Activated CD4-positive, alpha-beta T cell treated with anti-CD3 and anti-CD28 coated beads for 24 hours (primary cell): ENCODE results near the gene NR3C1.

Experiments
- DNase-seq, 2 donors: peaks; one replicate each; pipeline ENCODE4 v3.0.0-alpha.2; 2020; ENCODE audit warnings: low read depth in 2 of 2

NR3C1 gene

DNA sequence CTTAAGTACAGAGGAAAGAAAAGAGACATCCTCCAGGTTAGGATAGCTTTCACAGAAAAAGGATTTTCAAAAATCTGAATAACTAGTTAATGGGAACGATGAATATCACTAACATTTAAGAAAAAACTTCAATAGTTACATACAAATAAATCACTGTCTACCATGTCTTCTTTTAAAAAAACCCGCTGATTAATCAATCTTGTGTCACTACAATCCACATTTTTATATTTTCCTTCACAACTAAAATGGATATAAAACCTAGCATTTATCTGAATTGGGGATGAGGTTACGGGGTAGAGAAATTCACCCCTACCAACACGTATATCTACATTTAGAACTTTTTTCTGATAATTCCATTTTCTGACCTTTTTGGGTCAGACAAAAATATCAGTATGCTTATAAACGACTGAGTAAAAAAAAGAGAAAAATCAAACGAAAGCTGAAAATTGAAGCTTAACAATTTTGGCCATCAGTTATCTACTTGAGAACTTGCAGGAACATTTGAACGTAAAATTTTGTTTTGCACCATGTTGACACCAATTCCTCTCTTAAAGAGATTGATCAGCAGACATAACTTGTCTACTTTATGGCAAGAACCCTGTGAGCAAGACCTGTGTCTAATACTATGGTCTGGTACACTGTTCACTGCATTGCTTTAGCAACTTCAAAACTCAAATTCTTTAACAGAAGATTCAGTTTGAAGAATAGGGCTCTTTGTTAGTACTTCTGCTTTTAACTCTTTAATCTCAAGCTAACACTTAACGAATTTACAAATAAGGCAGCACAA lies 4.8 kb downstream of the NR3C1 start:
- DNase-seq: no peak

DNA sequence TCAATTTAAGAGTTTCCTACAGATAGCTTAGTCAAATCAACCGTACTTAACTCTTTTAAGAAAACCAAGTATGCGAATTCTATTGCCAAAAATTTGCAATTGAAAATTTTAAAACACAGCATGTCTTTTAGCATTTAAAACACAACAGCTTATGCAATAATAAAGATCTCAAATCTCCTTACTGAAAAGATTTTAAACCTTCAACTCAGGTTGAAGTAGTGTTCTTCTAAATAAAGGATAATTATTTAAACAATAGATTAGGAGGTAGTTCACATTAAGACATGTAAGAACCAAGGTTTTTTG lies 5.5 kb downstream of the NR3C1 start:
- DNase-seq: no peak

DNA sequence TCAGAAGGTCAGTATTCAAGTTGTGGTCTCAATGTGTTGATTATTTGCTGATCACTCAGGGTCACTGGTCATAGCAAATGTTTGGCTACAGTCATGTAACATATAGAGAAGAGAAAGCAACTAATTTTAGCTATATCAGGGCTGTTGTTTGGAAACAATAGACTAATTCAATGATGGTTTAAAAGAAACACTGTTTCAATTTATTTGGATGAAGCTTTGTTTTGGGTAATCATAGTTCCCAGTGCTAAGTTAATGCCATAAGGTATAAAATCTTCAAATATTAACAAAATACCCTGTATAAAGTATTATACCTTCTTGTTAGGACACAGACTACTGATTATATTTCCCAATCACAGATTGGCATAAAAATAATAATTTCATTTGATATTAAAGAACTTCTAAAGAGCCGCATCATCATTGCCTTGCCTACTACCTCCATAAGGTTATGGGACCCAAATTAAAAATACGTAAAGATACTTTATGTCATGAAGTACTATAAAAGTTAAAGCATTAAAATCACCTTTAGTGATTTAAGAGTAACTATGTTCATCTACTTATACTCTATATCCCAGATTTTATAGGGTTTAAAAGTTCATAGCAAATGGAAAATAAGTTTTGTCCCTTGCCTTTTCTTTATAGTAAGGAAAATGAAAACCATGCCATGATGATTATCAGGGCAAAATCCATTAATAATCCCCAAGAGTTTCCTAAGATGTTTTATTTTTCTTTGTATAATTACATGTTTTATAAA lies 6.0 kb downstream of the NR3C1 start:
- no peak for DNase-seq

DNA sequence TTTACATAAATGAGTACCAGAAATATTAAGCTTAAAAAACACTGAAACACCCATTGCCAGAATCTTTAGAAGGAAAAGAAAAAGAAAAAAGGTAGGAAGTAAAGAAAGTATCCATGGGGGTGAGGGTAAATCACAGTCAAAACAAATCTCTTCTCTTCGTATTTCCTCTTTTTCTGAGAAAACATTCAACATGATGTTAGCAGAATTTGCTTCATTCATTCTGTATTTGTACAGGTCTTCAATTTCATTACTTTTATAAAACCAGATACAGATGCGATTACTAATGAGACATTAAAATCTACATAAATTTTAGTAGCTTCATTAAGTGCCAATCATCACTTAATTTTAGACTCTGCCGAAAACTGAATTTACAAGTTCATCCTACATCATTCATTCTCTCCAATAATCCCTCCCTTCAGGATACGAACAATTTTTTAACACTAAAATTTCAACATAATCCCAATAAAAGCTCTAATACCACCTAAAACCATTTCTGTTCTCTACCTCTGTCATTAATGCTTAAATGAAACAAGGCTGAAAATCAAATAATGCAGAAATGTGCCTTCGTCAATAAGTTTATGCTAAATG lies 7.0 kb downstream of the NR3C1 start:
- no peak for DNase-seq

DNA sequence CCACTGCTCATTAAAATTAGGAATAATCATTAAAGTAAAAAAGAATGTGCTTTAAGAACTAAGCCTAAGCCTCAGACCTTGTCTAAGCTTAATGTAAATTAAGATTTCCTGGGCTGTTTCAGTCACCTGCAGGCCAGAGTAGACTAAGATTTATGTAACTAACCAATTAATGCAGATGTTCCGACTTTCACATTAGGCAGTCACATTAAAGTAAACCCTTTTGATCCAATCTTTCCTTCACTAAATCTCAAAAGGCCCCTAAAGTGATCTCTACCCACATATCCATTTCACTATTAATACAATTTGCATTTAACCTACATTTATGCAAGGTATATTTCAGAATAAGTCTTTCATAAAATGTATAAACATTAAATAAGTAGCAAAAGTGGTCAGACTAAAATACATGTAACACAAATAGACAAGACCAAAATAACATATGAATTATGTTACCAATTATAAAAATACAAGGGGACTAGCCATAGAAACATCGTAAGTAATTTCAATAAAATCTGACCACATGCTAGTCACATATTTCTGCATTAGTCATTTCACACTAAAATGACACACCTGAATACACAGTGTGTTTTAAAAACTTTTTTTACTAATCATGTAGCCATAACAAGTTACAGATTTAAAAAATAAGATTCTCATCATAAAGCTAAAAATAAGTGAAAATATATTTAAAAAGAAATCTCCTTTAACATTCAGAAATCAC lies 7.7 kb downstream of the NR3C1 start:
- no peak for DNase-seq

DNA sequence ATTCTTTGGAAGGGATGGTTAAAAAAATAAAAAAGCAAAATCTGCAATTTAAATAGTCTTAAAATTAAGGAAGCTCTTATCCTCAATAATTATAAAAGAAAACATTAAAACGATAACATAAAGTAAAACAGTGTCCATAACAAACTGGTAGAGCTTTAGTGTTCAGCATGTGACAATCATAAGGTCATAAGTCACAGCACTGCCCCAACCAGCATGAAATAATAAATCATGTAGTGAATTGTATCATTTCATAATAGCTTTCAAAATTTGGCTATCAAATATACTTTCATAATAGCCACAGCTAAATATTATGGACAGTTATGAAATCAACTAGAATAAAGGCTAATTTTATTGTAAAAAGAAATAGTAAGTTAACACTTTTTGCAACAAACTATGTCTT lies 10.0 kb downstream of the NR3C1 start:
- no peak for DNase-seq

DNA sequence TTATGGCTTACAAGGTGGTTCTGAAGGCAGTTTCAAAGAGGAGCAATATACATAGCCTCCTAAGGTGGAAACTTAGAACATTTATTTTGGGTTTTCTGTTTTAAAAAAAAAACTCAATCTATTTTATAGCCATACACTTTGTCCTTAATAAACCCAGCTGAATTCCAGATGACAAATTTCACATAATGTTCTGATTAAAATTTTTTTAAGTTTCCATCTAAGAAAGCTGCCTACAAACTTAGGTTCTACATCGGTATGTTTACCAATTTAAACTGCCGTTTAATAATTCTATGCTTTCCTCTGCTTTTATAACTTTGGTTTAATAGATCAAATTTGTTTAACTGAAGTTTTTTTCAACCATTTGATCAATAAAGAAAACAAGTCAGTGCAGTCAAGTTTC lies 12.5 kb downstream of the NR3C1 start:
- DNase-seq: no peak

DNA sequence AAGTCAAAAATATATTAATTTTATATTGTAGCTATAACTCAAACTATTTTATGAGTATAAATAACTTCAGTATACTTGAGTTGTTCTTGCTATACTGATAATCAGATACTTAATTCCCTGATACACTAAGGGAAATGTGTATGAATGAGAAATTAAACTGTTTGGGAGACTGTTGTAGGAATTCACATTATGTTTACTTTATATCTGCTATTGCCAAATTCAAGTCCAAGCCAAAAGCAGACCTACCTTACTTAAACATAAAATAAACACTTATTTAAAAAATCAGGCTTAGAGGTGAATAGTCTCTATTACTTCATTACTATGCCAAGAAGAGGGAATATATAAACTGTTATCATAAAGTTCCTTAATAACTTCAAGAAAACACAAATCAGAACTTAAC lies 13.2 kb downstream of the NR3C1 start:
- no peak for DNase-seq

DNA sequence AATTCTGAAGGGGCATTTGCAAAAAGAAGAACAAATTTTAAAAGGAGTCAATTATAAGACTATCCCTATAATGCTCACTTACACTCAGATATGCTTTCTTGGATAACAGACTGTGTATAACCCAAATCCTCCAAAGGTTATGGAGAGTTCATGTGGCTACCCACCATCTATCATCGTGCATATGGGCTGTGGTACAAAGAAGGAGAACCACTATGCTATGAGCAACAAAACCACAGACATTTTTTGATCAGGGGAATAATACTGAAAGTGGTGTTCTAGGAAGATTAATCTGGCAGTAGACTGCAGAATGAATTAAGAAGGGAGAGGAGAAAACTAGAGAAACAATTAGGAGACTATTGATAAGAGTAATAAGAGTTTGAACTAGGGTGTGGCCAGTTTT lies 16.8 kb downstream of the NR3C1 start:
- no peak for DNase-seq

DNA sequence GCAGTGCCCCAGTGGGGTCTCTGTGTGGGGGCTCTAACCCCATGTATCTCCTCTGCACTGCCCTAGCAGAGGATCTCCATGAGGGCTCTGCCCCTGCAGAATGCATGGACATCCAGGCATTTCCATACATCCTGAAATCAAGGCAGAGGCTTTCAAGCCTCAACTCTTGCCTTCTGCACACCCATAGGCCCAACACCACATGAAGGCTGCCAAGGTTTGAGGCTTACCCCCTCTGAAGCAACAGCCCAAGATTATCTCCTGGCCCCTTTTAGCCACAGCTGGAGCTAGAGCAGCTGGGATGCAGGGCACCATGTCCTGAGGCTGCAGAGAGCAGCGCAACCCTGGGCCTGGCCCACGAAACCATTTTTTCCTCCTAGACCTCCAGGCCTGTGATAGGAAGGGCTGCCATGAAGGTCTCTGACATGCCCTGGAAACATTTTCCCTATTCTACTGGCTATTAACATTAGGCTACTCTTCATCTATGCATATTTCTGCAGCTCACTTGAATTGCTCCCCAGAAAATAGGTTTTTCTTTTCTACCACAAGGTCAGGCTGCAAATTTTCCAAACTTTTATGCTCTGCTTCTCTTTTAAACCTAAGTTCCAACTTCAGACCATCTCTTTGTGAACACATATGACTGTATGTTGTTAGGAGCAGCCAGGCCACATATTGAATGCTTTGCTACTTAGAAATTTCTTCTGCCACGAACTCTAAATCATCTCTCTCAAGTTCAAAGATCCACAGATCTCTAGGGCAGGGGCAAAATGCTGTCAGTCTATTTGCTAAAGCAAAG lies 18.4 kb downstream of the NR3C1 start:
- no peak for DNase-seq

DNA sequence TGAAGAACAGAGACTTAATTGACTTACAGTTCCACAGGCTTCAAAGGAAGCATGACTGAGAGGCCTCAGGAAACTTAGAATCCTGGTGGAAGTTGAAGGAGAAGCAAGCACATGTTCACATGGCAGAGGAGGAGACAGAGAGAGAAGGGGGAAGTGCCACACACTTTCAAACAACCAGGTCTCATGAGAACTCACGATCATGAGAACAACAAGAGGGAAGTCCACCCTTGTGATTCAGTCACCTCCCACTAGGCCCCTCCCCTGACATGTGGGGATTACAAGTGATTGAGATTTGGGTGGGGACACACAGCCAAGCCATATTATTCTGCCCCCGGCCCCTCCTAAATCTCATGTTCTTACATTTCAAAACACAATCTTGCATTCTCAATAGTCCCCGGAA lies 19.5 kb downstream of the NR3C1 start:
- no peak for DNase-seq

DNA sequence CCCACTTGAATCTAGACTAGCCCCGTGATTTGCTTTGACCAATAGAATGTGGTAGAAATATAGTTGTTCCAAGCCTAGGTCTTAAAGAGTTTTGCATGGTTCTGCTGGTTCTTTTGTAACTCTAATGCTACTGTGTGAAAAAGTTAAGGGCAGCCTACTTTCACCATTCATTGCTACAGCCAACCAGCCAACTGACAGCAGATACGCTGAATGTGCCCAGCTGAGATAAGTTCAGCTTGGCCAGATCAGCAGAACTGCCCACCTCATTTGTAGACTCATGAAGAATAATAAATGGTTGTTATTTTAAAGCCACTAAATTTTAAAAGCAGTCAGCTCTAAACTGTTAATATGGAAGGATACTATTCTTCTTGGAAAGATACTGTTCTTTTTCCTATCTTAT lies 23.9 kb downstream of the NR3C1 start:
- no peak for DNase-seq

DNA sequence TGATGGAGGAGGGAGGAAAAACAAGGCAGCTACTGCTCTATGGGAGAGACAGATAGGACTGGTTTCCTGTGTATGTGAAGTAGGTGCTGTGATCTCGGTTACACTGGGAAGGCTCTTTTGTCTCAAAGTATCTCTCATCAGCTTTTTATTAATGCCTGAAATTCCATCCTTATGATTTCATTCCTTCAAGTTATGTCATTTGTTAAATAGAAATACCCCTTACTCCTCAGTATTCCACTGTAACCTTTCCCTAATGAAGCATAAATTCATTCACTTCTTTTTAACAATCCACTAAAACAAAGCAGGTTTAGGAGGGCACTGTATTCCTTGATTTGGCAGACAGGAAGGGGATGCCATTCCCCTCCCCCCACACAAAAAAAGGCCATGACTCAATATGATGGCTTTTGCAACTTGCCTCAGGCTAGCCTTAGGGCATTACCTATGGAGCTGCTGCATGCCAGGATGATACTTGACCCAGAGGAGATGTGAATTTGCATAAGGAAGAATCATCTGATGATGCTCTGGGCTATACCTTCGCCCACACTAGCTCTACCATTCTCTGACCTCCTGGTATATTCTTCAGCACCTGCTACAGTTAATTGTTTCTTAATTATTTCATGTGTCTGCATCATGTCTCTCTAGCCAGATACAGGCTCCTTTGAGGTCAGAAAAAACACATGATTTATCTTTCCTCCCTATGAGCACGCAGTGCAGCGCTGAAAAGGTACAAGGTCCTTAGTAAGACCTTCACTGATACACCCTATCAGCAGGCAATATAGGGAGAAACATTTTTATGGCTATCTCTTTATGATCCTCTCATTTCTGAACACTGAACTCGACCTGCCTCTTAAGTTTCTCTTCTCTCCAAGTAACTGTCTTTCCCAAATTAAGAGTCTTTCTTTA lies 26.3 kb downstream of the NR3C1 start:
- no peak for DNase-seq

DNA sequence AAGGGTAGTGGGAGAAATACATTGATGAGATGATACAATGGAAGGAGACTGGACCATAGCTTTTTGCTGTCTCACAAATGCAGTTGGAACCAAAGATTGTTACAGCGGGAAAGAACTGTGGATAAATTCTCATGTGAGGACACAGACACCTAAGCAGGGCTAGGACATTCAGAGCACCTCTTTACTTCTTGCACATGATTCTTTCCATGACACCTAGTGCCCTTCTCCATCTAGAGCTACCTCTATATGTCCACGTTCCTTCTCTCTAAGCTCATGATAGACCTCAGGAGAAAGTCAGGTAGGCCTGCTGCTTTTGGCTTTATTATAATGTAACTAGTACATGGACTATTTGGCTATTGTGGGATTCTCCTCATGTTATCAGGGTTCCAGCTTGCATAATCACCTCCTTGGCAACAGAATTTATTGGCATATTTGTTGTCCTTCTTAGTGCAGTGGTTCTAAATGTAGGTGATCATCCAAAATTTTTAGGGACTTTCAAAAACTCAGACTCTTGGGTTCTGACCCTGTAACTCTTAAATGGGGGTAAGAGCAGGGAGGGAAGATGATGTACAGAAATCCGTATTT lies 27.2 kb downstream of the NR3C1 start:
- no peak for DNase-seq

DNA sequence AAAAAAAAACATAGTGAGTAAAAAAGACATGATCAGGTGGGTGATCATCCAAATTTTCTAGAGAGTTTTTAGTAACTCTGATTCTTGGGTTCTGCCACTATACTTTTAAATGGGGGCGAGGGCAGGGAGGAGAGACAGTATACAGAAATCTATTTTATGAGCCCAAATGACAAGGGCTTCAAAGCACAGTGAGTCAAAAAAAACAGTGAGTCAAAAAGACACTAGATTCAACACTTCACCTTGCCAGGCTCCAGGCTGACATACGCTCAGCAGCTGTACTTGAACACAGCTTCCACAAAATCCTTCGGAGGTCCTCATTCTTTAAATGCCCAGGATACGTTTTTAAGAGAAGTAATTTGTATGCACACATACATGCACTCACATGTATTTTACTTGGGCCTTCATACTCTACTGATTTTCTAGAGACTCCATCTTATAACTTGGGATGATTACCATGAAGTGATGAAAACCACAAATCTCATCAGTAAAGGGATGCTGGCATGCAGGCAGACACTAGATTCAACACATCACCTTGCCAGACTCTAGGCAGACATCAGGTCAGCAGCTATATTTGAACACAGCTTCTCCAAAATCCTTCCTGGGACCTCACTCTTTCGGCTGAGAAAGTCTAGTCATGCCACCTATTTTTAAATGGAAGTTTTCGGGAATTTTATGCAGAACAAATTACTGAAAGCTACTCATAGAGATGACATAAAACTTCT lies 28.8 kb downstream of the NR3C1 start:
- no peak for DNase-seq

DNA sequence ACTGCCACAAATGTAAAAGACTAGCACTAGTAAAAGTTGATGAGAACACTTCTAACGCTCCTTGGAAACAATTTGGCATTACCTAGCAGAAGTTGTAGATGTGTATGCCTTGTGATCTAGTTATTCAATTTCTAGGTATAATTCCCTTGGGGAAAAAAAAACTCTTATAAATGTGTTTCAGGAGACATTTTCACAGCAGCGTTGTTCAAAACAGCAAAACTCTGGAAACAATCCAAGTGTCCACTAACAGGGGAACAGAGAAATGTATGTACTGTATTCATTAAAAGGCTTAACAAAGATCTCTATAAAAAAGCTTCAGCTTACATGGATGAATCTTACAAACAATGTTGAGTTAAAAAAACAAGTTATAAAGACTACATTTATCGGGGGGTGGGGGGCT lies 30.4 kb downstream of the NR3C1 start:
- DNase-seq: no peak

DNA sequence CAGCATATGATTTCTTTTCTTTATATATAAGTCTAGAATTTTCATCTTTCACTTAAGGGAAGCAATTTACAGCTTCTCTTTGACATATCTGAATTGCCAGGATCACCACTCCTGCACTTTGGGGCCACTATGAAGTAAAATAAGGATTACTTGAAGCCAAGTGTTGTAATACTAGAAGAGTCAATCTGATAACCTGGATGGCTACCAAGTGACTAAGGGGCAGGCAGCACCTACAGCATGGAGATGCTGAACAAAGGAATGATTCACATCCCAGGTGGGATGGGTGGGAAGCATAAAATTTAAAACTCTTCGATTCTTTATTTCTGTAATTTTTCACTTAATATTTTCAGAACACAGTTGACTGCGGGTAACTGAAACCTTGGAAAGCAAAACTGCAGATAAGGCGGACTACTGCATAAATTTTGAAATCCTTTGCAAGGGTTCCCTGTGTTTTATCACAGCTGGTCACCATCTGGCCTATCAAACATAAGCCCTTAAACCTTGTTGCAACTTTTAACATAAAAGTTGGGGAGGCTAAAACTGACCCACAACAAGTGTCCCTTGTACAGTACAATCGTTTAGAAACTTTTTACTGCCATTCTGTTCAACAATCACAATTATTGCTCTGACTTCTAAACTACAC lies 31.2 kb downstream of the NR3C1 start:
- no peak for DNase-seq

DNA sequence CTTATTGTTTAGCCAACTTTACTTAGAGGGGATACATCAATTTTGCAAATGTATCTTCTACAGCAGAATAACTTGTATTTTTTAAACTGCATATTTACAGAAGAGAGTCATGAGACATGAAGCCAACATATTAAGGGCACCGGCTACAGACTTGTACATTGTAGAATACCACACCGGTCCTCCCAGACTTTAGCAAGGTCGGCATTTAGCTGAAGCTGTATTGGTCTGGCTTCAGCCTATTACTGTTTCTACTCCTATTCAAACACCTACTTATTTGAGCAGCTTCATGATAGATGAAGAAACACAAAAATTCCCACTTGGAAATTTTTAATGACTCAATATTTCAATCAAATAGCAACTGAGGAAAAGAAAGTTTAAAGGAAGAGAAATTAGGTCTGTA lies 33.0 kb downstream of the NR3C1 start:
- no peak for DNase-seq

DNA sequence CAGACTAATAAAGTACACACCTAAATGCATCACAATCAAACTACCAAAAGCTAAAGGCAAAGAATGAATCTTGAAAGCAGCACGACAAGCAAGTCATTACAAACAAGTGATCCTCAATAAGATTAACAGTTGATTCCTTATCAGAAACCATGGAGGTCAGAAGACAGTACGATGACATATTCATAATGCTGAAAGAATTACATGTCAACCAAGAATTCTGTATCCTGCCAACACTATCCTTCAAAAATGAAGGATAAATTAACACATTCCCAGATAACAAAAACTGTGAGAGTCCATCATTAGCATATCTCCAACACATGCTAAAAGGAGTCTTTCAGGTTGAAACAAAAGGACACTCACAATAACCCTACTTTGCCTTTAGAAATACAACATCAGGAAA lies 39.4 kb downstream of the NR3C1 start:
- DNase-seq: no peak
